GM18520 (cell line): Measurements from ENCODE around the gene SLCO2A1.

Experiments used
- ATAC-seq: cut with Tn5 transposase; IDR thresholded peaks from one replicate; pipeline ENCODE4 v1.9.1; 2021; ENCODE audit not compliant: unreplicated experiment

Gene SLCO2A1

DNA sequence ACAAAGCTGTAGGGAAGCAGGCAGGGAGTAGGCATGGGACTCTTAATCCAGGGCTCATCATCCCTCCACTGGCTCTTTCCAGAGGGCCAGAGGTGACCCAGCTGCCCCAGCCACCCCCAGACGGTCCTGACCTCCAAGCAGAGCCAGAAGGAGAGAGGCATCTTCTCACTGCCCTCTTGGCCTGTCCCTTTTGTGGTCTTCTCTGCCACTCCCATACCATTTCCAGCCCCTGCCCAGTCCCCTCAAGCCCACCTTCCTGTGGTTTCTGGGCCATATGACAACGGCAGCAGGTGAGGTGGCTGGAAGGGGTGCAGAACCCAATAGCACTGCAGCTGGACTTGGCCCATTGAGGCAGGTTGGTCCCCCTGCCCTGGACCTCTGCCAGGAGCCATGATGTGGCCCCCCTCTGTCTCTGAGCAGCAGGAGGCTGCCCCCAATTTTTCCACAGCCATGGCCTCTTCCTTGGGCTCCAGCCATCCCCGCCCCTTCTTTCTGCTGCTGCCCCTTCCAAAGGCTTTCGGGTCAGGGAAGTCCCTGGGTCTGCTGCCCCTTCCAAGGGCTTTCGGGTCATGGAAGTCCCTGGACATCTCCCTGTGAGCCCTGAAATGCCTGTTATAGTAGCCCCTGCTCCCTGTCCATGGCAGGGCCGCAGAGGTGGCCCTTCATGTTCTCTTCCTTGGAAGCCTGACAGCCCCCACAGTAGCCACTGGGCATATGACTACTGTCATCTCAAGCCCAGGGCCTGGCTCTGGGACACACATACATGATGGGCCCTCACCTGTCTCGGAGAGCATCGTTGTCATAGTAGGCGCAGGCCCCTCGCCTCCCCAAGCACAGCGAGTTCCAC, 94.5 kb downstream of the SLCO2A1 start:
- ATAC-seq: no peak

DNA sequence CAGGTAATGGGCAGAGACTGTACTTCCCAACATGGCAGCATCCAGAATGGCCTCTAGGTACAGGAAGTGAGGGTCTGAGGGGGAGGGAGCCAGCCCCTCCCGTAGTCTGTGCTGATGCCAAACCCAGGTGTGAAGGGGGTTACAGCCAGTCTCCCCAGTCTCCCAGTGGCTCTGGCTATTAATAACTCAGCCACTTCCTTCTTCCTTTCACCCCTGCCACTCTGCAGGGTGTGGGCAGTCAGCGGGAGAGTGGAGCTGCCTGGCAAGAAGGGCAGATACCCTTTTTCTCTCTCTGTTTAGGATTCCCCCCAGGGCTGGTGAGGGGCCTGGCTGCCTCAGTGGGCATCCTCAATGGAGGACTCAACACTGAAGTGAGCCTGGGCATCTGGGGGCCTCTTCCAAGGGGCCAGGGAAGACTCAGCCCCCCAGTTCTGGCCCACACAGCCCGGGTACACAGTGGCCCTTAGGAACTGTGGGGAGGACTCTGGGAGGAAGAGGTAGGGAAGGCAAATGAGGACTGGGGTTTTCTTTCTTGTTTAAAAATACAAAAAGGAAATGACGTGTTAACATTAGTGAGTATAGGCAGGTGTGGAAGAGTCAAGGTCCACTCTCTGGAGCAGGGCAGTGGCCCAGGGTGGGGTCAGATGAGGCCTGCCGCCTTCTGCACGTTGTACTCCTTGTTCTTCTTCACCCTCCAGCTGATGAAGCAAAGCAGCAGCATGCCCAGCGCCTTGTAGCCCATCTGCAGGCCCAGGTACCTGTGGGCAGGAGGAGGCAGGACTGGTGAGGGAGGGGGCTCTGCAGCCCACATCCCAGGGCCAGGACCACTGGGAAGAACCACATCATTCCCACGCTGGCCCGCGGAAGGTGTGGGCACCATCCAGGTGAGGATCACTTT, 95.4 kb downstream of the SLCO2A1 start:
- no peak for ATAC-seq

DNA sequence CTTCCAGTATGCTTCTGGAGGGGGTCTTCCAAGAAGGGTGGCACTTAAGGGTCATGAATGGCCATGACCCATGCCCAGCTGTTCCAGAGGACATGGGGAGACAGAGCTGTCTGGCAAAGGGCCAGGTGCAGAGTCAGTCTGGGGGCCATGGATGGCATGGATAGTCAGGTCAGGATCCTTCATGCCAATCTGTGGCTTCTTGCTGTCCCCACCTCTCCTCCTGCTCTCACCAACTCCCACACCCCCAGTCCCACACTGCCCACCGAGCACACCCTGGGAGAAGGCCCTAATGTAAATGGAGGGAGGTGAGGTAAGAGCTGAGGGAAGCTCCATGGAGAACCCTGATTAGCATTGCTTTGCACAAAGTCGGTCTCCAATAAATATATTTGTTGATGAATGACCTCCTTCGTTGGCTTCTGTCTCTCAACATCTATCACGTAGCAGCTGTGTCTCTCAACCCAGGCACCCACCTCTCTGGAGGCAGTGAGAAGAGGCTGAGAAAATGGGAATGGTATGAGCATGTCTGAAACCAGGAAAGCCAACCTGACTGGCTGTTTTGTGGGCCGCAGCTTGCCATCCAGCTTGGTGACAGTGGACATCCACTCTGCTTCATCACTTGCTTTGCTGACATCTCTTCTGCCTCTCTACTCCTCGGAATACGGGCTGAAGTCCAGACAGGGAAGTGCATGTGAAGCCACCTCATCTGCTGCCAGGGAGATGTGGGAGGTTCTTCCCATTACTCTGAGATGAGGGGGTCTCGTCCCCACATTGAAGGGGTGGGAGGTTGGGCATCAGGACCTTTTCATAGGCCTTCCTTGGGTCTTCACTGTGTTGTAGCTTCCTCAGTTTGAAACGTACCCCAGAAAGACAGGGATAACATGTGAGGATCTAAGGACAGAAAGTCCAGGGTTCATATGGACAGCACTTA, 96.4 kb downstream of the SLCO2A1 start:
- ATAC-seq: no peak

DNA sequence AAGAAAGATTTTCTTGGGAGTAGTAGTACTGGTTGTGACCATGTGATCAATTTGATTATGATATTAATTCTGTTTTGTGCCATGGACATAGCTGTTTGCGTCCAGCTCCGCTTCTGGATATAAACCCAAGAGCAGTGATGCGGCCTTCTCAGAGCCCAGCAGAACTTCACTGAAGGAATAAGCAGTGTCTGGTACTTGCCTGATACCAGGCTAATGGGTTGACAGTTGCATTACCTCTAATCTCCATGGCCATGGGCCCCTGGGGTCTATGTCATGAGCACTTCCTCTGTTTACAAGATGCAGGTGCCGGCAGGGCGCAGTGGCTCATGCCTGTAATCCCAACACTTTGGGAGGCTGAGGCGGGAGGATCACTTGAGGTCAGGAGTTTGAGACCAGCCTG, 97.7 kb downstream of the SLCO2A1 start:
- no peak for ATAC-seq

DNA sequence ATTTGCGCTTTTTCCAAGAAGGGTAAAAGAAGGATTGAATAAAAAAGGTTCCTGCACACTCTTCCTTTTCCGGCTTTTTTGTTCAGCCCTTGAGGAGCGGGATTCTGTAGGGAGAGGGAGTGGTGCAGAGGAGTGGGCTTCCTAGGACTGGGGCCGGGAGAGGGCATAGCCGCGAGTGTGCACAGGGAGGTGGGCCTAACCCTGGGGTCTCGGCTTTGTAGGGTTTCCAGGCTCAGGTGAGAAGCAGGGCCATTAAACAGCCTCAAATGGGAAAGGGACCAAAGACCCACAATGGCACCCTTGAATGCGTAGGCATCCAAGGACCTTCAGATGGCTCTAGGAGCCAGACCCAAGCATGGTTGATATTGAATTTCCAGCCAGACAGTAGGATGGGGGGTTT, 98.6 kb downstream of the SLCO2A1 start:
- no peak for ATAC-seq

DNA sequence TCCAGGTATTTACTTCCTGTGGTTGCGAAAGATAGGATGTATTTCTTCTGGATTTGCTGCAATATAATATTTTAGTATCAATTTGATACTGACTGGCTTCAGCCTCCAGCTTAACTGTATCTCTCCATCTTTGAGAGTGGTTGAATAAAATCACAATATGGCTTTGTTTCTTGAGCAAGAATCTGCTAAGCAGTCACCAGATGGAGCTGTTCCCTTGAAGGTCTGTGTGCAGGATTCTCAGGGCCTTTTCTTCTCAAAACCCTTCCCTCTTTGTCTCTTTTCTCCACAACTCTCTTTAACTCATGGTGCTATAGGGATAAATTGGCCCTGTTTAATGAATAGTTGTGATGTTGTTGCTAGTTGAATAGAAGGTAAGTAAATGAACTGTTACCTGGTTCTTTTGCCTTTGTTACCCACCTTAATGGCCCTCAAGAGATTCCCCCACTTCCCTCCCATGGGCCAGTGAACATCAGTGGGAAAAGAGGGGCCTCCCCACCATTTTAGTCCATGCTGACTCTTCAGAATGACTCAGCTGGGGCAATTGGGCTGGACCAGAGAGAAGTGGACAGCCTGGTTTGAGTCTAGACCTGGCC, 99.3 kb downstream of the SLCO2A1 start:
- ATAC-seq: no peak

DNA sequence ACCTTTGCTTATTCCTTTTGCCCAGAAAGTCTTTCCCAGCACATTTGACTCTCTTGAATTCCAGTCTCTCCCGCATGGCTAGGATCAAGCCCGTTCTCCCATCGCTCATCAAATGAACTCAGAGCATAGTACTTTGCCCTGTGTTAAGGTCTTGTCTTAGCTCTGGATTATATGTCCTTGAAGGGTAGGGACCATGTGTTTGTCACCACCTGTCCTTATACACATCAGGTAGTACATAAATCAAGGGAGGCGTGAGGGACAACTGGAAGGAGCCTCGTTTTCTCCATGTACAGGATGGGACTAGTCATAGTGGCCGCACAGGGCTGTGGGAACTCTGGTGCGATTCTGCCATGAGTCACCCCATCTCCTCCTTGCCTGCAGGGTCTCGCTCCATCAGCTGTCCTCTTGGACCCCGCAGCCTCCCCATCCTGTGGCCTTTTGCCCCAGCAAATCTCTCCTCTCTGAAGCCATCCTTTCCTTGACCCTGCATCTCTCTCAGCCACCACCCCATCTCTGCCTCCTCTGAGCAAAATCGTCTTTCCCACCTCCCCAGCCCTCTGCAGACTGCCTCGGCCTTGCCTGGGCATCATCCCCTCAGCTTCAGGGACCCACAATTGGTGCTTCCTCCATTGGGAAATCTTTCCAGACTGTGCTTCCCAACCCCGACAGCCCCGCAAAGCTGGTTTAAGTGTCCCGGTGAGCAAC, 100.7 kb downstream of the SLCO2A1 start:
- no peak for ATAC-seq

DNA sequence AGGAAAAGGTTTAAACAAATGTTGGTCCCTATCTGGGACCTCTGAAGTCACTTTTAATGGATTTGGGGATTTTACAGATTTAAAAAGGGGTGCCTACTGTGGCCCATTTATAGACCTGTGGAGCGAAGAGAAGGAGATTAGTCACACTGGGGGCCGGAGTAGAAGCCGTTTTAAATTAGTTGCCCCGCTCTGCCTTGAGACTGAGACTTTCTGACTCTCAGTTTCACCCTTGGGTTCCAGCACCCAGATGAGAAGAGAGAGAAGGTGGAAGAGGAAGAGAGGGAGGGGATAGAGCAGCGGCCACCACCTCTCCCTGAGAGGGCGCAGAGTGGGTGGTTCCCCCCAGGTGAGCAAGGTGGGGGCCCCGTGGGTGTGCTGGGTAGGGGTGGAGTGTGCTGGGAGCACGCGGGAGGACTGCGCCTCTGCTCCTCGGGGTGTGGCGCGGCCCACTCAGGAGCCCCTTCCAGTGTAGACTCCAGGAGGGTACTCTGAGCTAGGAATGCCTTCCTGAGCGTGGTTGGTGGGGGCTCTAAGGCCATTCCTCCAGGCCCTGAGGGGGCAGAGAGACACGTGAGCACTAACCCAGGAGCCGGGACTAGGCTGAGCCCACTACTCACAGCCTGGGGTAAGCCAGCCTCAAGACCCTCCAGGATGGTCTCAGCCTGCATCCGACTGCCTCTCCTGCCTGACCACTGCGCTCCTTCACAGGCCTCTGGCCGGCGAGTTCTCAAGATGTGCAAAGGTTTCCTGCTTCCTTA, 101.4 kb downstream of the SLCO2A1 start:
- ATAC-seq: no peak

DNA sequence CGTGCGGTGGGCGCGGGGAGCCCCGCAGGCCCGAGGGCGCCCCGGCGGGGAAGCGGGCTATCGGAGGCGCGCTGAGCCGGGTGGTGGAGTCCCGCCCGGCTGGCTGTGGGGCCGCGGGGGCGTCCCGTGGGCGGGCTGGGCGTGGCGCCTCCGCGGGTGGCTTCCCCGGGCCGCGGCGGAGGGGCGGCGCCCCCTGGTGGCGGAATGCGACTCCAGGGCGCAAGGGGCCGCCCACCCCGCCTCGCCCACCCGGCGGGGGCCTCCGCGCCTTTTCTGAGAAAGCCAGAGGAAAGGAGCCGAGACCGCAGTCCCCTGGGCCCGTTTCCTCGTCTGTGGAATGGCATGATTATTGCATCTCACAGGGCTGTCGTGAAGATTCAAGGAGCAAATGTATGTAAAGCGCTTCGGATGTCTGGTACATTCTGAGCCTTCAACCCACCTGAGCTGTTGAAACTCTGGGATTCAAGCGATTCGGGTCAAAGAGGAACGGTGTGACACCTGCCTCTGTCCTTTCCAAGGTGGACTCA, 102.1 kb downstream of the SLCO2A1 start:
- ATAC-seq: peak; percentile 54

DNA sequence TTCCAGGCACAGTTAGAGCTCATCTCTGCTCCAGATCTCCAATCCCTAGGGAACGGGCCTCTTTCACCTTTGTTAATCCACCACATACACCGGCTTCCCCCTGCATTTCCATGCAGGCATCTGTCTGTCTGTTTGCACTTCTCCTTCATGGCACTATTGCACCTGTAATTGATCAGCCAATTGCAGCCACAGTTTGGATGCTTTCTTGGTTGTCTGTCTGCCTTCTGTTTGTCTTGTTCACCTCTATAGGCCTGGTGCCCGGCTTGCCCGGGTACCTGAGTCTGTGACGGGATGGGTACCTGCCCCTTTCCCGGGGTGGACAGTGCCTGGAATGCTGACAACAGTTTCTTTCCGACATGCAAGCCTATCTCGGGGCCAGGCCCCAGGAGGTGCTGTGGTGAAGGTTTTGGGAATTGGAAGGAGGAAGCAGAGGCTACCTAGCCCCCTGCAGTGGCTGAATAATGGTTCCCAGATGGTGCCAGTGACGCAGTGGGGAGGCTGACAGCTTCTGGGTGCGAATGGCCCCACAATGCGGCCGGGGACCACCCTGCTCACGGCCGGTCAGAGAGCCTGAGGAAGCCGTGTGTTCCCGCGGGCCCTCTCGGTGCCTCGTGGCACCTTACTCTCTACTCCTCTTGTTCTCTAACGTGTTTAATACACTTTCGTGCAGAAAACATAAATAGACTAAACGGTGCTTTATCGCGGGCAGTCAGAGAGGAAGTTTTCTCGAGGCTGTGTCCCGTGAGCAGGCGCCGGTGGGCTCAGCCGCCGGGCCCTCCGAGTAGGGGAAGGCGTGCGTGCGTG, 102.8 kb downstream of the SLCO2A1 start:
- ATAC-seq: no peak

DNA sequence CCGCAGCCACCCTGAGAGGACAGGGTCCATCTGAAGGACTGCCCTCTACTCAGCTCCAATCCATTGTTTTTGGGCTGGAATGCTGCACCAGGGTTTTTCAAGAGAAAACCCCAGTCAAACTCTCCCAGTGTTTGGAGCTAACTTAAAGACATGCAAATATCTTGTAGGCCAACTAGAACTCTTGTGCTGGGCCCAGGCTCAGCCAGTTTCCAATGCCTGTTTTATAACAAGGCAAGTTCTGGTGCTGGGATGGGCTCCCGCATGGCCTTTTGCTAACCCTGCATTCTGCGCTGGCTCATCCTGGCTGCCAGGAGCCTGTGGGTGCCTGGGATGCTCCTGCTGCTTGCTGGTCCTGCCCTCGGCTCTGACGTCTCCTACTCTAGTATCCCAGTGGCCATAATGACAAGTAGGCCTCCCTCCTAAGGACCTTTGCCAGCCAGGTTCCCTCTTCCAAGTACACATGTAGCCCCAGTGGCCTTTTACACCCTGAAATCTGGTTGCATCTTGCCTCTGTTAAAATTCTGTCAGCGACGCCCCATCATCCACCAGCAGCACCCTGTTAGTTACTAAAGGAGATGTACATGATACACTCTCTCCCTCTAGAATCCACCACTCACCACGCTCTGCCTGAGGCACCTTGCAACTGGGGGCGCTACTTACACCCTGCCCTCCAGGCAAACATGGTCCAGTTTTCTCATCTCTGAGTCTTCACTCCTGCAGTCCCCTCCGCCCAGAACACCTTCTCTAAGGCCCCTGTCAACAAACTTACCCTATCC, 103.6 kb downstream of the SLCO2A1 start:
- ATAC-seq: no peak

DNA sequence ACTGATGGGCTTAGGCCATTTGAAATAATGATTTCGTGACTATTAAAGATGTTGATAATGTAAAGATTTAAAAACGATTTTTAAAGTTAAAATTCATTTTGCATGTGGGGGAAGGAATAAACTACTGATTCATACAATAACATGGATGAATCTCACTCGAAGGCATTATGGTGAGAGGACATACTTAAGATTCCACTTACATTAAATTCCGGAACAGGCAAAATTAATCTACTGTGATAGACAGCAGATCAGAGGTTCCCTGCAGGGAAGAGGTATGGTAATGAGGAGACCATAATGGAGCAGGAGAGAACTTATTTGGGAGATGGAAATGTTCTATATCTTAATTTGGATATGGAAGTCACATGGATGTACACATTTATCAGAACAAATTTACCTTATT, 105.7 kb downstream of the SLCO2A1 start:
- no peak for ATAC-seq

DNA sequence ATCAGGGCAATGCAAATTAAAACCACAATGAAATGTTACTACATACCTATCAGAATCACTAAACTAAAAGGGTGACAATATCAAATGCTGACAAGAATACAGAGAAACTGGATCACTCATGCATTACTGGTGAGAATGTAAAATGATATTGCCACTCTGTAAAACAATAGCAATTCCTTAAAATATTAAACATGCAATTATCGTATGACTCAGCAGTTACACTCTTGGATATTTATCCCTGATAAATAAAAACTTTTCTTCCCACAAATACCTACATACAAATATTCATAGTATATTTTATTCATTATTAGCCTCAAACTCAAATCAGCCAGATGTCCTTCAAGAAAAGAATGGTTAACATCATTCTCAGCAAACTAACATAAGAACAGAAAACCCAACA, 108.1 kb downstream of the SLCO2A1 start:
- ATAC-seq: no peak

DNA sequence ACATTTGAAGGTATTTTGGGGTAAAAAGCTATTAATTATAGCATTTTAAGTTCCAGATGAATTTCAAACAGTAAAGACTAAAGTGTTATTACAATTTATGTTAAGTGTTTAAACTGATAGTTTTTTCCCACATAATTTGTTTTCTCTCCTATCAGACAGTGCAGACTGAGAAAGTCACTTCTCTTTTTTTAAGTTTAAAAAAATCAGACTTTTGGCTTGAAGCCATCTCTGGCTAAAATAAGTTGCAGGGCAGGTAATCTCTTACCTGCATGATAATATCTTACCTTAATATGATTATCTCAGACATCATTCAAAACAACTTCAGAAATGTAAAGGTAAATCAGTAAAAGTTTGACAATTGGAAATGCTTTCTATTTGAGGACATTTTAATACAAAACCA, 112.6 kb downstream of the SLCO2A1 start:
- ATAC-seq: no peak

DNA sequence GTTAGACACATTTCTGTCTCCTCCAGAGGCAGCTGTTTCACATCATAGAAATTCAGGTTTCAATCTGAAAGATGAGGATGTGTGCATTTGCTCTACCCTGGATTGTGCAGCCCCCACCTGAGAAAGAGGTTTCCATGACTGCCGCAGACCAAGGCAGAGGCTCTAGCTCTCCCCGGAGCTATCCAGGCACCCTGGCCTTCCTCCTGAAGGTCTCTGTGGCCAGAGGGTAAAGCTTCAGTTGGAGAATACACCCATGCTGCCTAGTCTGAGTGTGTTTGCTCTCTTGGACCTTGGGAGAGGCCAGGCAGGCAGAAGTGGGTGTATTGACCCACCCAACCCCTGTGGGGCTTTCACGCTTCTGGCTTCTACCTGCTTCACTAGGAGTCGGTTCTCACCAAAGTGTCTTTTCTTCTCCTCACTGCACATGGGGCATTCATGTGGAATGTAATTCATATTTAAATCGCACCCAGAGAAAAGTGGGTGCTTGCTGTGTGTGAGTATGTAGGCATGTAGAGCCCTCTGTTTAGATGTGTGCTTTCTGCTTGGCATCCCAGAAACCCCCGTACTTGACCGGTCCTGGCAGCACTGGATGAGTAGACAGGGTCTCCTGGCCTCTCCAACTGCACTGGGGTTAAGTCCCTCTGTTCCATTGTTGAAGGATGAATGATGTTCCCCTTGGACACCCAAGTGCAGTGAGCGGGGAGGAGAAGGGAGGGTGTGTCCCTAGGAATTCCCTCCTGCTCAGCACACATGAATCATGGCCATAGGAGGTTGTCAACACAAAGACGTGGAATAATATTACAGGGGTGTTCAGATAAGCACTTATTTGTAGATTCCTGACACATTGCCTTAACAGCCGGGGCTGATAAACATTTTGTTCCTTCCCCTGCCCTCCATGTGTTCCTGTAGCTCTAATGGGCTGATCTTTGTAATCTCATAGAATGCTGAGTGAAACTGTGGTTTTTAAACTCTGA, 113.8 kb downstream of the SLCO2A1 start:
- ATAC-seq: no peak

DNA sequence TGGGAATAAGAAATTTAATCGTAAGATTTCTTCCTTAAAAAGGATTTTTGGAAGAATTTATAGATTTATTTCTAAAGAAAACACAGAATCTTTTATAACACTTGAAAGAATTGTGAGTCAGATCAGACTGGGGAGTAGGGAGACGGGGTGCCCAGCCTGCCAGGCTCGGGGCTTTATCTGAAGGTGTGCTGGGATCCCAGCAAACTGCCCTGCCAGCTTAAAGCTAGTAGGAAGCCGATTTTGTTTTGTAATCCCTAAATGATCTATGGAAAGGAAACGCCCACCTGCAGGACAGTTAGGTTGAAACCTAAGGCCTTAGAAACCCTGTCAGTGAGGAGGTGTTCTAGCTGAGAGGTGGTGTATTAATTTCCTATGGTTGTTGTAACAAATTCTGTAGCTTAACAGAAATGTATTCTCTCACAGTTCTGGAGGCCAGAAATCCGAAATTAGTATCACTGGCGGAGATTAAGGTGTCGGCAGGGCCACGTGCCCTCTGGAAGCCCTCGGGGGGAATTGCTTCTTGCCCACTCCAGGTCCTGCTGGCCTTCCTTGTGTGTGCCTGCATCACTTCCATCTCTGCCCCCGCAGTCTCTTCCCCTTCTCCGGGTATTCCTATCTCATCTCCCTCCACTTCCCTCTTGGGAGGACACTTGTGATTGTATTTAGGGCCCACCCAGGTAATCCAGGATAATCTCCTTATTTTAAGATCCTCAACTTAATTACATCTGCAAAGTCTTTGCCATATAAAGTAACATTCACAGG, 114.7 kb downstream of the SLCO2A1 start:
- no peak for ATAC-seq
